Amniotic stem cell (primary cell): ENCODE data around the gene CTBP2.

ENCODE experiments used
- DNase-seq: peaks from one replicate; lab custom pipeline; 2025; lab: John Stamatoyannopoulos, UW

CTBP2 gene

GRCh38 chr10:124941823-124942222, 218.5 kb downstream of the CTBP2 start, which contains the start of gene ZRANB1:
Gene ZRANB1 (plus strand): TSS chr10:124942123. CDS start chr10:124942494, 371 bp downstream.
- no peak for DNase-seq

DNA sequence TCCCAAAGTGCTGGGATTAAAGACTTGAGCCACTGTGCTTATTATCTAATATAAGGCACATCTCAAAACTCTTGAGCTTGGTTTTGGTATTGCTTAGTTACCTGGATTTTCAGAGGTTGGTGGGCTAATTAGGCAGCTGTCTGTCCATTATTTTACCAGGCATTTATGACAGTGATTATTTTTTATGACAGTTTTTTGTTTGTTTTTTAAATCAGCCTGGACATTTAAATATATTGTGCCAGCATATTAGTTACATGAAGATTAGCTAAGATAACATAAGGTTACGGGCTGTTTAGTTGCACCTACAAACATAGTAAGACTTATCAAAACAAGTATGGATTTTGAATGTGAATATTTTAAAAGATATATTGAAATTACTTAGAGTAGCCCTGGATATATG, 221.1 kb downstream of the CTBP2 start:
- no peak for DNase-seq

DNA sequence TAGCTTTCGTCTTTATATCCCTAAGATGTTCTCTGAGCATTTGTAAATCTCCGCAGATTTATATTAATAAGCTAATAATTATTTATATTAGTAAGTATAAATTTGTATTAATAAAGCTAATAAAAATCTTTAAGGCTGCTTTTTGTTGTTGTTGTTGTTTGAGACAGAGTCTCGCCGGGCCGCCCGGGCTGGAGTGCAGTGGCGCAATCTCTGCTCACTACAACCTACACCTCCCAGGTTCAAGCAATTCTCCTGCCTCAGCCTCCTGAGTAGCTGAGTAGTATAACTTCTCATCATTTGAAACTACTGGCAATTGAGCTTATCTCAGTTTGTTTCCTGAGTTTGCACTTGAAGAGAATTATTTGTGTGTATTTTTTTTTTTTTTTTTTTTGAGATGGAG, 223.6 kb downstream of the CTBP2 start:
- DNase-seq: no peak

DNA sequence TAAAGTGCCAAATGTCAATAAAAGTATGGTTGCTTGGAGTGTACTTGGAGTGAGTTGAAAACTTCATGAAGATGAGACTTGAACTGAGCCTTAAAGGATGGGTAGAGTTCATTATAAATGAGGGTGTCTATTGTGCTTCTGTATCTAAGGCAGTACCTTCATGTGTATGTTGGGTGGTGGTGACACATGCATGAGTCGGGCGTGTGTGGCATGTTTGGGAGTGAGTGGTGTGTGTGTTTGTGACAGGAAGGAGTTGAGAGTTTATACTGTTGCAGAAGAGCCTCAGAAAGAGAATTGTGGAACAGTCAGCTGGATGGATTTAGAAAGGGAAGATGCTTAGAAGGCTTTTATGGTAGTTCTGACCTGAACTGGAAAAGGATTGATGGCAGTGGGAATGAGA, 224.4 kb downstream of the CTBP2 start:
- no peak for DNase-seq
